Ramos (cell line): ENCODE data around the gene UBE2I.

Experiments
- in situ Hi-C: fragments of 300-500 bp; cut with MboI; formaldehyde crosslinking; loops from one replicate; pipeline ENCODE4 v1.14.3; 2022; ENCODE audit warnings: low sequenced_read_pairs; ENCODE audit not compliant: unreplicated experiment

The UBE2I gene

DNA sequence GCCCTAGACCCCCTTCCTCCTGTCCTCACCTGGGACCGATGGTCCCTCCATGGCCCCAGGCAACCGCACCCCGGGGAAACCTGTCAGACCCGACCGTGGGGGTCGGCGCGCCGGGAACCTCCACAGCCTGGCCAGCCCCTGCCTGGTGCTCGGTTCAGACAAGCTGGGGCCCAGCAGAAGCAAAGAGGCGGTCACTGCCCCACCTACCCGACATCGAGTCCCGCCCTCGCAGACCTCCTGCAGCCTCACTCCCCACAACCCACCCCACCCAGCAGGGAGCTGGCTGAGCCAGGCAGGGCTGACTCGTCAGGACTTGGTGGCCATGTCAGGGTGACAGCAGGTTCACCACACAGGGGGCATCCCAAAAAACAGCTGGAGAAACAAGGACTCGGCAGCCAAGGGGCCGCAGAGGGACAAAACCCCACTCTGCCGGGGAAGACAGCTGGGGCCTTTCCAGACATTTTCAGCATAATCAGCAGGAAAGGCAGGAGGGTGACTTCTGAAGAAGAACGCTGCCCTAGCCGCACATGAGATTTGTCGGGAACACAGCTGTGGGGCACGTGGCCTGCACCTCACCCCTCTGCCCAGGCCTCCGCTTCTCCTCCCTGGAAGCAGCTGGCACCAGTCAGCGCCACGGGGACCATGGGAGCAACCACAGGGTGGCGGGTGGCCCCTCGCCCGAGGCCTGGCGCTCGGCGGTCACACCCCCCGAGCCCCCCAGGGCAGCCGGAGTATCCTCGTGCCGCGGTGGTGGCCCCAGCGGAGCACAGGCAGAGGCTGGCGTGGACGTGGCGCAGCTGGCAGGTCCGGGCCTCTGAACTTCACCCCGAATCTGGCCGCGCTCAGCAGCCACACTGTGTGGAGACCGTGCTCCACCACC is 65.2 kb downstream of the UBE2I start:
- in situ Hi-C loops, result no loop called here

DNA sequence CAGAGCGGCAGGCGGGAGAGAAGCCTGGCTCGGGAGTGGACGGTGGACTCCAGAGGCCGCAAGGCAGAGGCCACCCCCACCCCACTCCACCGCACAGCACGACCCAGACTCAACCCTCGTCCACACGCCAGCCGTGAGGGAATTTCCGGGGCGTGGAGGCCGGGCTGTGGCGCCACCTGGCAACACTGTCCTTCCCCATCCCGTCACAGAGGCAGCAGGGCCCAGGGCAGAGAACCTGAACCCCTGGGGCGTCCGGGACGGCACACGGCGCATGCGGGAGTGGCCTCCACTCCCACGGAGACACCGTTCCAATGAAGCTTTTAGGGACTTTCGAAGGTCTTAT is 65.8 kb downstream of the UBE2I start:
- in situ Hi-C loops, result no loop called here

DNA sequence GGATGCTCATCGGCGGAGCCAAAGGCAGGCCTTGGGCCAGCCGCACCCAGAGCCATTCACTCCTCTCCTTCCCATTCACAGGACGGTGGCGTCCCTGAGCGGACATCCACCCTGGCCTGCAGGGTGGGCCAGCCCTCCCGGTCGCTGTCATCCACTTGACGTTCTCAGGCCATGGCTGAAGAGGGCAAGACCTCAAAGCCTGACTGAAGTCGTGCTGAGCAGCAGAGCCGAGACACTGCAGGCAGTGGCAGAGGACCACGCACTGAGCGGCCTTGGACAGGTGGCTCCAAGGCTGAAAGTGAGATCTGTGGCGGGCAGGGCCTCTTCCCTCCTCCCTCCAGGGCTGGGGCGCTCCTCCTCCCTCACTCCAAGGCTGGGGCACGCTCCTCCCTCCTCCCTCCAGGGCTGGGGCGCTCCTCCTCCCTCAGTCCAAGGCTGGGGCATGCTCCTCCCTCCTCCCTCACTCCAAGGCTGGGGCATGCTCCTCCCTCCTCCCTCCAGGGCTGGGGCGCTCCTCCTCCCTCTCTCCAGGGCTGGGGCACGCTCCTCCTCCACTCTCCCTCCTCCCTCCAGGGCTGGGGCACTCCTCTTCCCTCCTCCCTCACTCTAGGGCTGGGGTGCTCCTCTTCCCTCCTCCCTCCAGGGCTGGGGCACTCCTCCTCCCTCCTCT is 66.4 kb downstream of the UBE2I start:
- in situ Hi-C loops, result no loop called here
